OCI-LY1 (cell line): ENCODE results near the gene LIN54.

Experiments used
- EZH2 ChIP-seq: fragments of 200-600 bp; sonication (generic), shearing (Covaris generic); IDR thresholded peaks from 2 replicates; pipeline ENCODE4 v1.8.0; 2017; ENCODE audit warnings: borderline replicate concordance, mixed run types, mild to moderate bottlenecking, antibody characterized with exemption, low read length, moderate library complexity, mixed read lengths
- TF ChIP-seq, protein P1 (sequence below): fragments of 200-600 bp; sonication (generic), shearing (Covaris generic); IDR thresholded peaks from 2 replicates; pipeline ENCODE4 v1.5.1; 2017; ENCODE audit warnings: mild to moderate bottlenecking, antibody characterized with exemption, low read length, moderate library complexity, mixed read lengths

DNA sequence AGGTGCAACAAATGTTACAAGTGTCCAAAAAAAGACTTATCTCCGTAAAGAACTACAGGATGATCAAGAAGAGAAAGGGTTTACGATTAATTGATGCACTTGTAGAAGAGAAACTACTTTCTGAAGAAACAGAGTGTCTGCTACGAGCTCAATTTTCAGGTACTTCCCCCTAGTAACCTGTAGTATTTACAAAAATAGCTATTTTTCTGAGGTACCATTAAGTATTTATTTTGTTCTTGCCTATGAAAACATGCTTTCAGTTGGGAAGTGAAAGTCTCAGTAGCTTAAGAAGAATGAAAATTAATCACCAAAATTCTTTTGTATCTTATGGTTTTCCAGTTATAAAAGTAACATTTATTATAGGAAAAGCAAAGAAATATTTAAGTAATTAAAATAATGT, 104.2 kb downstream of the LIN54 start:
- TF ChIP-seq, protein P1, sequence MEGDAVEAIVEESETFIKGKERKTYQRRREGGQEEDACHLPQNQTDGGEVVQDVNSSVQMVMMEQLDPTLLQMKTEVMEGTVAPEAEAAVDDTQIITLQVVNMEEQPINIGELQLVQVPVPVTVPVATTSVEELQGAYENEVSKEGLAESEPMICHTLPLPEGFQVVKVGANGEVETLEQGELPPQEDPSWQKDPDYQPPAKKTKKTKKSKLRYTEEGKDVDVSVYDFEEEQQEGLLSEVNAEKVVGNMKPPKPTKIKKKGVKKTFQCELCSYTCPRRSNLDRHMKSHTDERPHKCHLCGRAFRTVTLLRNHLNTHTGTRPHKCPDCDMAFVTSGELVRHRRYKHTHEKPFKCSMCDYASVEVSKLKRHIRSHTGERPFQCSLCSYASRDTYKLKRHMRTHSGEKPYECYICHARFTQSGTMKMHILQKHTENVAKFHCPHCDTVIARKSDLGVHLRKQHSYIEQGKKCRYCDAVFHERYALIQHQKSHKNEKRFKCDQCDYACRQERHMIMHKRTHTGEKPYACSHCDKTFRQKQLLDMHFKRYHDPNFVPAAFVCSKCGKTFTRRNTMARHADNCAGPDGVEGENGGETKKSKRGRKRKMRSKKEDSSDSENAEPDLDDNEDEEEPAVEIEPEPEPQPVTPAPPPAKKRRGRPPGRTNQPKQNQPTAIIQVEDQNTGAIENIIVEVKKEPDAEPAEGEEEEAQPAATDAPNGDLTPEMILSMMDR: no peak
- TF ChIP-seq EZH2: no peak
